Caco-2 (cell line): Measurements from ENCODE around the gene PLCE1. TPM values are rescaled to one million over a fixed set of nuclear protein-coding genes. Genes with fewer than 3 reads are reported as not detected.

Experiments
- BruUV-seq: library from RNA; stranded (reverse); fragments of 400-500 nt; replicated peaks from 2 replicates; lab custom pipeline; 2021; lab: Mats Ljungman, UMichigan
- CTCF ChIA-PET: fragments of 300-600 bp; sonication (Branson Sonifier 250); formaldehyde crosslinking; loops from one replicate; lab custom pipeline; 2022; ENCODE audit warnings: antibody characterized with exemption; lab: Charles Lee
- POLR2A ChIA-PET: fragments of 300-600 bp; sonication (Branson Sonifier 250); formaldehyde crosslinking; loops from one replicate; lab custom pipeline; 2022; ENCODE audit warnings: antibody characterized with exemption; lab: Charles Lee
- DNase-seq, 2 experiments: peaks; one replicate each; pipeline versions ENCODE4 v3.0.0 to v3.0.0-alpha.2; 2020 to 2022
- H3K27me3 ChIP-seq: replicated peaks from 2 replicates; pipeline ENCODE4 v1.6.0; 2011; ENCODE audit warnings: low read length; ENCODE audit not compliant: control insufficient read depth, insufficient read depth
- H3K36me3 ChIP-seq: 2 replicates; pipeline ENCODE4 v1.5.1; 2011; ENCODE audit warnings: low read length; ENCODE audit not compliant: control insufficient read depth, insufficient read depth
- H3K4me1 ChIP-seq: fragments of 250-450 bp; sonication (Bioruptor Pico); 2 replicates; pipeline ENCODE4 v1.5.1; 2020; ENCODE audit warnings: mild to moderate bottlenecking
- H3K4me3 ChIP-seq: 2 replicates; pipeline ENCODE4 v1.5.1; 2011; ENCODE audit warnings: low read depth, mild to moderate bottlenecking, control low read depth, low read length
- H3K9me3 ChIP-seq: fragments of 250-450 bp; sonication (Bioruptor Pico); 2 replicates; pipeline ENCODE4 v1.5.1; 2020; ENCODE audit warnings: mild to moderate bottlenecking, moderate library complexity
- H3K27ac Mint-ChIP-seq: one replicate; pipeline ENCODE4 v1.8.0; 2022; ENCODE audit warnings: mixed read lengths; ENCODE audit not compliant: unreplicated experiment
- H3K27me3 Mint-ChIP-seq: one replicate; pipeline ENCODE4 v1.8.0; 2022; ENCODE audit warnings: mixed read lengths; ENCODE audit not compliant: insufficient read depth, unreplicated experiment
- H3K36me3 Mint-ChIP-seq: one replicate; pipeline ENCODE4 v1.8.0; 2022; ENCODE audit warnings: mild to moderate bottlenecking, mixed read lengths; ENCODE audit not compliant: insufficient read depth, unreplicated experiment
- H3K4me1 Mint-ChIP-seq: one replicate; pipeline ENCODE4 v1.8.0; 2022; ENCODE audit warnings: low read depth, mixed read lengths; ENCODE audit not compliant: unreplicated experiment
- H3K4me3 Mint-ChIP-seq: one replicate; pipeline ENCODE4 v1.8.0; 2022; ENCODE audit warnings: mild to moderate bottlenecking, moderate library complexity, mixed read lengths; ENCODE audit not compliant: unreplicated experiment
- H3K9me3 Mint-ChIP-seq: one replicate; pipeline ENCODE4 v1.8.0; 2022; ENCODE audit warnings: mixed read lengths; ENCODE audit not compliant: unreplicated experiment
- intact Hi-C: fragments of 100-400 bp; cut with micrococcal nuclease; formaldehyde crosslinking; loops from one replicate; pipeline ENCODE4 v1.10.0; 2022; ENCODE audit not compliant: unreplicated experiment
- total RNA-seq: library from RNA; stranded (reverse); gene quantifications from 2 replicates; pipeline ENCODE4 v1.2.3, GENCODE V29; 2022
- TF ChIP-seq, protein P1 (sequence below), 2 experiments: fragments of 200-600 bp in 1 of 2; IDR thresholded peaks; 1 replicate in 1 of 2; 2 replicates in 1 of 2; pipeline versions ENCODE4 v1.5.1 to v1.8.0; 2011 to 2022; ENCODE audit warnings: antibody characterized with exemption in 1 of 2, control low read depth in 1 of 2, inconsistent platforms in 1 of 2, low read depth in 1 of 2, low read length in 1 of 2, mild to moderate bottlenecking in 1 of 2, moderate library complexity in 1 of 2; ENCODE audit not compliant: insufficient read depth in 1 of 2, severe bottlenecking in 1 of 2, unreplicated experiment in 1 of 2

Gene PLCE1
- total RNA-seq, 1 experiment from 2014 or later: 12.8 TPM

DNA sequence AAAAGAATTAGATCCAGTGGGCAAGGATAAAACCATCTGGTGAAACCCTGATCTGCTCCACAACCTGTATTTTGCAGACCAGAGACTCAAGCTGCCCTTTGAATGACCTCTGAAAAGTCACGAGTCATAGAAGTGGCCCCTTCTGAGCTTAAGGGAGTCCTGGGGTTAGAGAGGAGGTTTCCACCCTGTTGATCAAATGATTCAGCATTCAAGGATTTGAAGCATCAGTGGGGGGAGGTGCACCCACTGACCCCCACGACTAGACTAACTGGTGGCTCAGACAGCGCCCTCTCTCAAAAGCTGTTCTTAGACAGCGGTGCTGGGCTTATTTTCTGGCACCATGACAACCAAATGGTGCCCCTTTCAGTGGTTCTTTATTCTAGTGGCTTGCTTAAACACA, 44.3 kb downstream of the PLCE1 start:
- H3K4me3 Mint-ChIP-seq: no peak overlapping the region
- TF ChIP-seq, protein P1, sequence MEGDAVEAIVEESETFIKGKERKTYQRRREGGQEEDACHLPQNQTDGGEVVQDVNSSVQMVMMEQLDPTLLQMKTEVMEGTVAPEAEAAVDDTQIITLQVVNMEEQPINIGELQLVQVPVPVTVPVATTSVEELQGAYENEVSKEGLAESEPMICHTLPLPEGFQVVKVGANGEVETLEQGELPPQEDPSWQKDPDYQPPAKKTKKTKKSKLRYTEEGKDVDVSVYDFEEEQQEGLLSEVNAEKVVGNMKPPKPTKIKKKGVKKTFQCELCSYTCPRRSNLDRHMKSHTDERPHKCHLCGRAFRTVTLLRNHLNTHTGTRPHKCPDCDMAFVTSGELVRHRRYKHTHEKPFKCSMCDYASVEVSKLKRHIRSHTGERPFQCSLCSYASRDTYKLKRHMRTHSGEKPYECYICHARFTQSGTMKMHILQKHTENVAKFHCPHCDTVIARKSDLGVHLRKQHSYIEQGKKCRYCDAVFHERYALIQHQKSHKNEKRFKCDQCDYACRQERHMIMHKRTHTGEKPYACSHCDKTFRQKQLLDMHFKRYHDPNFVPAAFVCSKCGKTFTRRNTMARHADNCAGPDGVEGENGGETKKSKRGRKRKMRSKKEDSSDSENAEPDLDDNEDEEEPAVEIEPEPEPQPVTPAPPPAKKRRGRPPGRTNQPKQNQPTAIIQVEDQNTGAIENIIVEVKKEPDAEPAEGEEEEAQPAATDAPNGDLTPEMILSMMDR (IDR thresholded peaks at IDR 0.05; ENCODE audit: insufficient read depth in 1 of 2, low read depth in 1 of 2, low read length in 1 of 2, severe bottlenecking in 1 of 2, unreplicated experiment in 1 of 2): no peak
- Histone ChIP-seq H3K4me3 (no peak overlapping the region), H3K36me3 (no peaks in the 10 kb centered on the region), H3K27me3 (no peaks in the 10 kb centered on the region), H3K9me3 (no peaks in the 10 kb centered on the region), H3K4me1 (peaks cover 16% of the 10 kb centered on the region)
- no TSS peak for BruUV-seq
- no peaks in the 10 kb centered on the region for H3K27me3 Mint-ChIP-seq
- H3K36me3 Mint-ChIP-seq: no peaks in the 10 kb centered on the region
- no peaks in the 10 kb centered on the region for H3K4me1 Mint-ChIP-seq
- no peaks in the 10 kb centered on the region for H3K9me3 Mint-ChIP-seq
- intact Hi-C loops: no loop called here
- DNase-seq: no peak
- no peak overlapping the region for H3K27ac Mint-ChIP-seq
- ChIA-PET POLR2A (no interaction called here), CTCF (interaction anchor here (0.6 kb wide), 1 partner anchor 118 kb away, joined by 3 read pairs; no protein-coding TSS in a partner anchor)

DNA sequence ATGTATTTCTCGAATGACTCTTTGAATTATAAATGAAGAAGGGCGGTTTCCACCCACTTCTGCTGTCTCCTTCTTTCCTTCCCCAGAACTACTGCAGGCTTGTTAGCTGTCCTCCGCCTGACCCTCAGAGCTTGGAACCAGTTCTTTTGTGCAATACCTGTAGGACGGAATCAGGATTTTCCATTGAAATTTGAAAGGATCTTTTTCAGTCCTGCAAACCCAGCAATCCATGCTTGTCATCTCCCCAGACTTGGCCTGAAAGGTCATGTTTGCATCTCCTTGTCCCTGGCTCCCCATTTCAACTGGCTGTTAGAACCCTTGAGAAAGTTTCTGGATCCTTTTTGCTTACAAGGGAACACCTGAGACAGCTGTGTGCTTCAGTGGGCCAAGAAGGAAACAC, 47.5 kb downstream of the PLCE1 start:
- Mint-ChIP-seq H3K27ac (no peak overlapping the region), H3K36me3 (no peaks in the 10 kb centered on the region), H3K4me3 (no peak overlapping the region), H3K4me1 (no peaks in the 10 kb centered on the region), H3K27me3 (no peaks in the 10 kb centered on the region), H3K9me3 (no peaks in the 10 kb centered on the region)
- H3K4me1 ChIP-seq: peaks cover 16% of the 10 kb centered on the region
- ChIA-PET POLR2A (no interaction called here), CTCF (no interaction called here)
- no peak for DNase-seq
- no peak overlapping the region for H3K4me3 ChIP-seq
- H3K9me3 ChIP-seq: no peaks in the 10 kb centered on the region
- H3K36me3 ChIP-seq: no peaks in the 10 kb centered on the region
- intact Hi-C loops: no loop called here
- no peaks in the 10 kb centered on the region for H3K27me3 ChIP-seq
- TF ChIP-seq, protein P1 (IDR thresholded peaks at IDR 0.05; ENCODE audit: insufficient read depth in 1 of 2, low read depth in 1 of 2, low read length in 1 of 2, severe bottlenecking in 1 of 2, unreplicated experiment in 1 of 2): no peak
- BruUV-seq: no TSS peak

DNA sequence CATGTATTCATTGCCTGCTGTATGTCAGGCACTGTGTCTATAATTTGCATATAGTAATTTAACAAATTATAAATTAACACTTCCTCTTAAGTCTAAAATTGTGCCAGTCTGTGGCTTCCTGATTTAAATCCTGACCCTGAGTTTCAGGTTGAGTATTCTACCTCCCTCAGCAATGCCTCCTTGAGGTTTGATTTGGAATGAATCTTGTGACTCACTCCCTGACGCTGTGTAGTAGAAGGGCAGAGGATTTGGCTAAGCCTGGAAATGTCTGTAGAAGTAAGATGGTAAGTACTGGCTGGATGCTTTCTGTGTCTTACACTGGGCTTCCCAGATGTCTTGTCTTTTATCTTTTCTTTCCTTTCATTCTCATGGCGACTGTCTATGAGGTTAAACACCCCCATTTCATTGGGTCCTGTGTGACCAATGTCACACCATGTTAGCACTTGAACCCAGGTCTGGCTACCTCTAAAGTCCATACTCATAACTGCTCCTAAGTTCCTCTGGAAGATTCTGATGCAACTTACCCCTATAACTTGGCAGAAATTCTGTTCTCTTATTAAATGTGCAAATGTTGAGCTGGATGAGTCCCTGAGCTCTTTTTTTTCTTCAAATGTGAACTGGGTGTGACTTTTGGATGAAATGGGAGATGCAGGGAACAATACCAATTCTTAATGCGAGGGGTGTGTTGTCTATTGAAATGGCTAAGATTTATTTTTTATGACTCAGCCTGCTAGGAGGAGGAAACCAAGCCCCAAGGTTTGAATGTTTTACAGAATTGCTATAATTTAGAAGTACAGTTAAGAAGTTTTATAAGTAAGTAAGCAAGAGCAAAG, 48.5 kb downstream of the PLCE1 start:
- no peak overlapping the region for H3K27ac Mint-ChIP-seq

More for the DNA sequence above, 48.5 kb downstream of the PLCE1 start:
- no peaks in the 10 kb centered on the region for H3K36me3 Mint-ChIP-seq
- intact Hi-C loops: no loop called here
- H3K4me3 ChIP-seq: no peak overlapping the region
- no peak for DNase-seq
- ChIA-PET POLR2A (no interaction called here), CTCF (no interaction called here)
- no peaks in the 10 kb centered on the region for H3K9me3 ChIP-seq
- BruUV-seq: no TSS peak
- H3K4me1 Mint-ChIP-seq: no peaks in the 10 kb centered on the region
- no peaks in the 10 kb centered on the region for H3K27me3 ChIP-seq
- no peaks in the 10 kb centered on the region for H3K36me3 ChIP-seq
- no peak overlapping the region for H3K4me3 Mint-ChIP-seq
- H3K27me3 Mint-ChIP-seq: no peaks in the 10 kb centered on the region
- TF ChIP-seq, protein P1 (IDR thresholded peaks at IDR 0.05; ENCODE audit: insufficient read depth in 1 of 2, low read depth in 1 of 2, low read length in 1 of 2, severe bottlenecking in 1 of 2, unreplicated experiment in 1 of 2): no peak
- H3K4me1 ChIP-seq: peaks cover 16% of the 10 kb centered on the region
- no peaks in the 10 kb centered on the region for H3K9me3 Mint-ChIP-seq
